DMS153 (cell line): Measurements from ENCODE around the gene SPRY2.
"Not testable (repeated sequence)": the region's sequence is repeated elsewhere in the genome, so short reads cannot be mapped to it uniquely, and the experiment has no call there.

Experiments
- DNase-seq: peaks from one replicate; lab custom pipeline; 2025; lab: John Stamatoyannopoulos, UW

Gene SPRY2

GRCh38 chr13:80341101-80341755 is at the start of gene SPRY2:
Gene SPRY2, minus strand, starts transcription at chr13:80341126. Its CDS starts 3,421 bp downstream, at chr13:80337705.
- DNase-seq: peak; percentile 91

- no peak for DNase-seq
Observed at GRCh38 chr13:80390338-80390737, 49.4 kb upstream of the SPRY2 start.

GRCh38 chr13:80389073-80390038 is 48.4 kb upstream of the SPRY2 start:
- DNase-seq: no peak

- no peak for DNase-seq
Observed at GRCh38 chr13:80388506-80388905, 47.6 kb upstream of the SPRY2 start.

GRCh38 chr13:80386592-80386991 is 45.7 kb upstream of the SPRY2 start:
- DNase-seq: no peak

- DNase-seq: no peak
Observed at GRCh38 chr13:80386002-80386401, 45.1 kb upstream of the SPRY2 start.

- DNase-seq: peak; percentile 75
Observed at GRCh38 chr13:80382576-80382975, 41.6 kb upstream of the SPRY2 start.

GRCh38 chr13:80379245-80379644 is 38.3 kb upstream of the SPRY2 start:
- DNase-seq: no peak

- no peak for DNase-seq
Observed at GRCh38 chr13:80376554-80376953, 35.6 kb upstream of the SPRY2 start.

GRCh38 chr13:80374901-80375300 is 34.0 kb upstream of the SPRY2 start:
- no peak for DNase-seq

GRCh38 chr13:80374444-80374843 is 33.5 kb upstream of the SPRY2 start:
- DNase-seq: no peak

- DNase-seq: no peak
Observed at GRCh38 chr13:80371840-80372509, 31.0 kb upstream of the SPRY2 start.

GRCh38 chr13:80367473-80367872 is 26.5 kb upstream of the SPRY2 start:
- DNase-seq: no peak

GRCh38 chr13:80363890-80364503 is 23.1 kb upstream of the SPRY2 start:
- no peak for DNase-seq

- DNase-seq: no peak
Observed at GRCh38 chr13:80362481-80362880, 21.6 kb upstream of the SPRY2 start.

- DNase-seq: peak; percentile 33
Observed at GRCh38 chr13:80361883-80362327, 21.0 kb upstream of the SPRY2 start.

GRCh38 chr13:80361298-80361697 is 20.4 kb upstream of the SPRY2 start:
- no peak for DNase-seq

- no peak for DNase-seq
Observed at GRCh38 chr13:80360453-80360800, 19.5 kb upstream of the SPRY2 start.

- DNase-seq: peak; percentile 56
Observed at GRCh38 chr13:80359778-80360452, 19.0 kb upstream of the SPRY2 start.

GRCh38 chr13:80359414-80359777 is 18.5 kb upstream of the SPRY2 start:
- no peak for DNase-seq

- not testable (repeated sequence) for DNase-seq
Observed at GRCh38 chr13:80355496-80356094, 14.7 kb upstream of the SPRY2 start.
